SKM-1 treated with dmso at 0.1 percent for 144 hours (cell line): ENCODE results near the gene TCERG1L.

Experiments used
- DNase-seq: peaks from one replicate; lab custom pipeline; 2025; ENCODE audit not compliant: unreplicated experiment; lab: John Stamatoyannopoulos, UW

The TCERG1L gene

GRCh38 chr10:131316321-131317075 is 5.0 kb upstream of the TCERG1L start:
- no peak for DNase-seq

DNA sequence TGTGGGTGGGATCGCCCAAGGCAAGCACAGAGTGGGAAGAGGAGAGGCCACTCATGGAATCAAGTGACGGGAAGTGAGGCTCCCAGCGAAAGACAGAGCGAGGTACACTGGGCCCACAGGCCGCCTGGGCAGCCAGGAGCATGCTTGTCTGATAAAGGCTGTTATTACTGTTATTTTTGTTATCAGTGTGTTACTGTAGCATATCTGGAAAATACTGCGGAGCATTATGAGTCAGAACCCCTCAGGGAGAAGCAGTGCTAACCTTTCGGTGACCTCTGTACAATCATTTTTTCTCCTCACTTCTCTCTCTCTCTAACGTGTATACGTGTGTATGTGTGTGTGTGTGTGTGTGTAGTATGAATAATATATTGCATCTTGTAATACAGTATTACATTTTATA is 3.8 kb upstream of the TCERG1L start:
- no peak for DNase-seq

DNA sequence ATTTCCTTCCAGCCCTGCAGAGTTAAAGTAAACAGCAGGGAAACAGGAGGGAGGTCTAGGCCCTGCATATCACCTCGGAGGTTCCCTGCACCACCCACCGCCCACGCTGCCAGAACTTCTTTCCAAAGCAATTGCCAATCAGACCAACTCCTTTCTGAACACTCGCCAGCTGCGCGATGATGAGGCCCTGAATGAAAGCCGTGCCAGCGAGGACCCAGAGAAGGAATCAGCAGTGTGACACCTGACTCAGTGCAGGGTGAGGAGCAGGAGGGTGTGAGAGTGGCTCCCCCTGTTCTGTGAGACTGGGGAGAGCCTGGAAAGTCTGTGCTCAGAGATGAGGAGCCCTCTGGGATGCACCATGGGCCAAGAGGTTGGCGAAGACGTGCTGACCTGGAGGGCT is 3.3 kb upstream of the TCERG1L start:
- no peak for DNase-seq

- no peak for DNase-seq
These were observed 2.6 kb upstream of the TCERG1L start for GRCh38 chr10:131314148-131314547.

DNA sequence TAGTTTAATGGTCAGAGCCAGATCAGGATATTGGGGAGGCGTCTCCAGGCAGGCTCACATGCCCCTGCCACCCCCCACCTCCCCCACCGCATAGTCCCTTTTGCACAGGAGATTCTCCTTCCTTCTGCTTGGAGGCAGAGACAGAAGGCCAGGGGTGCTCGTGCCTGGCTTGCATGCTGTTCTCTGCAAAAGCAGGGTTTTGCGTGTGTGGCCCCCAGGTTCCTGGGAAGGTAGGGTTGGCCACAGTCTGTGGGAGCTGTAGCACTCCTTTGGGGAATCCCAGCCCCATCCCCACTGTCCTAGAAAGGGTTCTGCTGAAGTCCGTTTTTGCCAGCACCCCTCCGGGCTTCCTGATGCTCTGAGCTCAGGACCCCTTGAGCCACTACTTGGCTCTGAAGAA is 1.9 kb upstream of the TCERG1L start:
- no peak for DNase-seq

GRCh38 chr10:131312478-131312836 is 936 bp upstream of the TCERG1L start:
- no peak for DNase-seq

DNA sequence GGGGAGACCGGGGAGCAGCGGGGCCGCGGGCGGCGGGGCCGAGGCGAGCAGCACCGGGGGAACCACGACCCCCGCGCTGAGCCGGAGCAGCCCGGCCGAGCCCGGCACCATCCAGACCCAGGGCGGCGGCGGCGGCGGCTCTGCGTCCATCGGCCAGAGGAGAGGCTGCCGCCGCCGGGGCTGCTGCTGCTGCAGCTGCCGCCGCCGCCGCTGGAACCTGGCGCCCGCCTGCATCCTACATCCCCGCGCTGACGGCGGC is 190 bp downstream of the TCERG1L start:
- no peak for DNase-seq

GRCh38 chr10:131310551-131311401 is 745 bp downstream of the TCERG1L start:
- no peak for DNase-seq

GRCh38 chr10:131310142-131310541 is 1.4 kb downstream of the TCERG1L start:
- DNase-seq, result no peak

DNA sequence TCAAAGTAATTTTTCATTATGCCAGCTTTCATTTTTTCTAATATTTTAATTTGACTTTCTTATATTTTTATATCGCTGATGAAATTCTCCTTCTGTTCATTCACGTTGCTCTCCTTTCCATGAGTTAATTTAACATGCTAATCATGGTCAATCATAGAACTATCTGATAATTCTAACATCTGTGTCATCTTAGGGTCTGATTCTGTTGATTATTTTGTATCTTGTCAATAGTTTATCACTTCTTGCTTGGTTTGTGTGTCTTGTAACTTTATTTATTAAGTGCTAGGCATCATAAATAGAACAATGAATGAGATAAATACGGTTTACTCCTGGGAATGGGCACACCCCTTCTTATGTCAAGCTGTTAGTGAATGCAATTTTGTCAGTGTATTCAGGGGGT is 11.0 kb downstream of the TCERG1L start:
- DNase-seq, result no peak

DNA sequence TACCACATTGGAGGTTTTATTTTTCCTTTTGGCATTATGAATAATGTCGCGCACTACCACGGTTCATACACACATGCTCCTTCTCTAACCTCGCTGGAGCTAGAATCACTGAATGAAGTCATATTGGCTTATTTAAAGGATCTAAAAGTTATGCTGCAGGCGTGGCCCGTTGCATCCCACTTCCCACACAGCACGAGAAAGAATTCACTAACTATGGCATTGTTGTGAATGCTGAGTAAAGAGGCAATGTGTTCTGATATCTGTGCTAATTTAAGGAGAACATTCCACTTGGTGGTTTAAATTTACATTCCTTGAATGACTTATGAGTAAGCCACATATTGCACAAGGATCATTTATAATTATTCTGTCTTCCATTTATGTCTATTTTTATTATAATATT is 20.7 kb downstream of the TCERG1L start:
- no peak for DNase-seq

GRCh38 chr10:131288648-131289047 is 22.9 kb downstream of the TCERG1L start:
- DNase-seq, result no peak

DNA sequence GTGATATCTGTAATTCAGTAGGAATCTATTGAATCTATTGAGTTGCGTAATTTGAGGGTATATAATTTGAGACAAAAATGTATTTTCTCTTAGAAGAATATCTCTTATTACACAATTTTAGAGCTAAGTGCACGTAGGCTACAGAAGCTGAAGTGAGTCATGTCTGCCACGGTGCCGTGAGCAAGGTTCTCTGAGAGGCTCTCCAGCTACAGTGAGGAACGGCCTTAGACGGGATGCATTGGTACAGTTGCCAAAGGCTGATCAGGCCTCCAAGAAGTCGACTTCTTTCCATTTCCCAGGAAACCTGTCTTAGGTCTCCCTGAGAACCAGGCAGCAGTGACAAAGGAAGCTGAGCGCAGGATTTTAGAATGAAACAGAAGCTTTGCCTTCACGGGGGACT is 28.6 kb downstream of the TCERG1L start:
- no peak for DNase-seq

- DNase-seq, result no peak
These were observed 31.4 kb downstream of the TCERG1L start for GRCh38 chr10:131280101-131280500.

- DNase-seq, result no peak
These were observed 32.0 kb downstream of the TCERG1L start for GRCh38 chr10:131279516-131279915.

DNA sequence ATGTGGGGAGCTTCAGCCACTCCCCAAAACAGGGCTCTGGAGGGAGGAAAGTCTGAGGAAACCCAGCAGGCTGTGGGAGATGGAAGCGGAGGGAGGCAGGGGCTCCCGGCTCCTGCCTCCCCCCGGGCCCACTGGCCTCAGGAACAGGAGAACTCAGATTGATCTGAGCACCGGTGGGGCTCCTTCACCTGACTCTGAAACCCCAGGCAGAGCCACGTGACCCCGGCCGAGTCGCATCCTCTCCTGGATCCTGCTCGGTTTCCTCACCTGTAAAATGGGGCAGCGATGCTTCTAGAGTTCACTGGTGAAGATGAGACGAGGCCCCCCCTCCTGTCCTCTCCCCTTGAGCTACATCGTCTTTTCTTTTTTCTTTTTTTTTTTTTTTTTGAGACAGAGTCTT is 33.6 kb downstream of the TCERG1L start:
- no peak for DNase-seq

- DNase-seq, result no peak
These were observed 34.2 kb downstream of the TCERG1L start for GRCh38 chr10:131277278-131277677.

GRCh38 chr10:131275691-131276090 is 35.8 kb downstream of the TCERG1L start:
- DNase-seq, result no peak

GRCh38 chr10:131274883-131275282 is 36.6 kb downstream of the TCERG1L start:
- DNase-seq, result no peak

- DNase-seq, result no peak
These were observed 37.2 kb downstream of the TCERG1L start for GRCh38 chr10:131274133-131274880.

DNA sequence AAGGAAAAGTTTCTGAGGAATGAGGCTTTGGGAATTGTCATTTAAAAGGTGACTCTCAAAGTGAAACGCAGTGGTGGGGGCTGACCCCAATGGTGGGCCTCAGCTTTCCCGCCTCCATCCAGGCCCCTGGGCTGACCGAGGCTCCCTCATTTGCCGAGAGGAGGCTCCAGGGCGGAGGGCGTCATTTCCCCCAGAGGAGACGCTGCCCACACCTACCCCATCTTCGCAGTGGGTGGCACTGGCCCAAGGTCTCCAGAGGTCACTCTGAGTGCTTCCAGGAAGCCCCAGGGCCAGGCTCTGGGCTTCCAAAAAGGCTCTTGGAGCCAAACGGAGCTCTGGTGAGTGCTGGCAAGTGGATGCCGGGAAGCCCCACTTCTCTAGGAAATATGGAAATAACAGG is 38.0 kb downstream of the TCERG1L start:
- no peak for DNase-seq

- no peak for DNase-seq
These were observed 38.5 kb downstream of the TCERG1L start for GRCh38 chr10:131272897-131273451.
